BLaER1 (cell line): ENCODE measurements around the gene DHRS7B.
A peak's percentile ranks its signal among the peaks of the same experiment; 100 is the strongest.

Source experiments
- H3K27ac ChIP-seq: shearing (Covaris generic); formaldehyde crosslinking; 2 replicates; pipeline ENCODE4 v1.8.1; 2022
- H3K27me3 ChIP-seq: shearing (Covaris generic); formaldehyde crosslinking; 2 replicates; pipeline ENCODE4 v1.8.1; 2022
- H3K36me3 ChIP-seq: shearing (Covaris generic); formaldehyde crosslinking; 2 replicates; pipeline ENCODE4 v1.8.1; 2022
- H3K4me1 ChIP-seq: shearing (Covaris generic); formaldehyde crosslinking; 2 replicates; pipeline ENCODE4 v1.8.1; 2022
- H3K4me2 ChIP-seq: shearing (Covaris generic); formaldehyde crosslinking; 2 replicates; pipeline ENCODE4 v1.8.1; 2022
- H3K4me3 ChIP-seq: shearing (Covaris generic); formaldehyde crosslinking; 2 replicates; pipeline ENCODE4 v1.8.1; 2022
- H3K9ac ChIP-seq: shearing (Covaris generic); formaldehyde crosslinking; 2 replicates; pipeline ENCODE4 v1.8.1; 2022
- H3K9me3 ChIP-seq: shearing (Covaris generic); formaldehyde crosslinking; 2 replicates; pipeline ENCODE4 v1.8.1; 2022
- H4K20me1 ChIP-seq: shearing (Covaris generic); formaldehyde crosslinking; 2 replicates; pipeline ENCODE4 v1.8.1; 2022
- Cebpa-rat ChIP-seq: shearing (Covaris generic); IDR thresholded peaks from 2 replicates; pipeline ENCODE4 v1.8.1; 2022

DHRS7B gene

GRCh38 chr17:21164620-21165019, 37.9 kb downstream of the DHRS7B start:
- Histone ChIP-seq H3K9ac (no peak overlapping the region), H3K27ac (no peak overlapping the region), H4K20me1 (0 out of 2 replicates have a peak, but pooled peaks cover 5% of the 10 kb centered on the region), H3K4me2 (no peak overlapping the region), H3K4me3 (no peak overlapping the region), H3K9me3 (no peaks in the 10 kb centered on the region), H3K27me3 (no peaks in the 10 kb centered on the region), H3K36me3 (peaks cover 9% of the 10 kb centered on the region; the same call in 1 of the 2 replicates), H3K4me1 (no peaks in the 10 kb centered on the region)
- no peak for TF ChIP-seq Cebpa-rat

GRCh38 chr17:21165922-21166594, 39.3 kb downstream of the DHRS7B start:
- Histone ChIP-seq H3K4me1 (peaks cover 5% of the 10 kb centered on the region; the same call in 1 of the 2 replicates), H4K20me1 (0 out of 2 replicates have a peak, but pooled peaks cover 12% of the 10 kb centered on the region), H3K9me3 (no peaks in the 10 kb centered on the region), H3K4me3 (no peak overlapping the region), H3K36me3 (peaks cover 18% of the 10 kb centered on the region; the same call in 1 of the 2 replicates), H3K9ac (no peak overlapping the region), H3K27me3 (no peaks in the 10 kb centered on the region), H3K27ac (no peak overlapping the region), H3K4me2 (no peak overlapping the region)
- TF ChIP-seq Cebpa-rat, result no peak

- Histone ChIP-seq H4K20me1 (0 out of 2 replicates have a peak, but pooled peaks cover 12% of the 10 kb centered on the region), H3K9ac (no peak overlapping the region), H3K4me1 (peaks cover 12% of the 10 kb centered on the region; the same call in 1 of the 2 replicates), H3K4me2 (no peak overlapping the region), H3K27ac (no peak overlapping the region), H3K4me3 (no peak overlapping the region), H3K27me3 (no peaks in the 10 kb centered on the region), H3K36me3 (peaks cover 21% of the 10 kb centered on the region), H3K9me3 (no peaks in the 10 kb centered on the region)
- TF ChIP-seq Cebpa-rat, result no peak
Observed at GRCh38 chr17:21166595-21167210, 39.9 kb downstream of the DHRS7B start.

- Histone ChIP-seq H3K4me2 (no peak overlapping the region), H3K36me3 (peaks cover 26% of the 10 kb centered on the region), H3K27ac (no peak overlapping the region), H4K20me1 (0 out of 2 replicates have a peak, but pooled peaks cover 12% of the 10 kb centered on the region), H3K9ac (no peak overlapping the region), H3K9me3 (no peaks in the 10 kb centered on the region), H3K4me1 (peaks cover 12% of the 10 kb centered on the region; the same call in 1 of the 2 replicates), H3K4me3 (no peak overlapping the region), H3K27me3 (no peaks in the 10 kb centered on the region)
- no peak for TF ChIP-seq Cebpa-rat
Observed at GRCh38 chr17:21167303-21167702, 40.5 kb downstream of the DHRS7B start.

- H3K27ac ChIP-seq, result no peak overlapping the region
- no peak overlapping the region for H3K9ac ChIP-seq
- H4K20me1 ChIP-seq, result 0 out of 2 replicates have a peak, but pooled peaks cover 12% of the 10 kb centered on the region
- H3K36me3 ChIP-seq, result peaks cover 38% of the 10 kb centered on the region
- no peak for TF ChIP-seq Cebpa-rat
- no peaks in the 10 kb centered on the region for H3K27me3 ChIP-seq
- H3K4me1 ChIP-seq, result peaks cover 12% of the 10 kb centered on the region; the same call in 1 of the 2 replicates
- no peak overlapping the region for H3K4me2 ChIP-seq
- H3K4me3 ChIP-seq, result no peak overlapping the region
- no peaks in the 10 kb centered on the region for H3K9me3 ChIP-seq
Observed at GRCh38 chr17:21168555-21168865, 41.7 kb downstream of the DHRS7B start.

GRCh38 chr17:21169496-21169895, 42.7 kb downstream of the DHRS7B start:
- peaks cover 48% of the 10 kb centered on the region for H3K36me3 ChIP-seq
- H3K27me3 ChIP-seq, result no peaks in the 10 kb centered on the region
- H3K9me3 ChIP-seq, result no peaks in the 10 kb centered on the region
- H3K4me2 ChIP-seq, result no peak overlapping the region
- H4K20me1 ChIP-seq, result 0 out of 2 replicates have a peak, but pooled peaks cover 12% of the 10 kb centered on the region
- H3K4me3 ChIP-seq, result no peak overlapping the region
- TF ChIP-seq Cebpa-rat, result no peak
- peaks cover 12% of the 10 kb centered on the region; the same call in 1 of the 2 replicates for H3K4me1 ChIP-seq
- H3K9ac ChIP-seq, result no peak overlapping the region
- H3K27ac ChIP-seq, result no peak overlapping the region

- Histone ChIP-seq H3K4me3 (no peak overlapping the region), H4K20me1 (0 out of 2 replicates have a peak, but pooled peaks cover 12% of the 10 kb centered on the region), H3K9me3 (no peaks in the 10 kb centered on the region), H3K36me3 (peaks cover 60% of the 10 kb centered on the region), H3K9ac (no peak overlapping the region), H3K27me3 (no peaks in the 10 kb centered on the region), H3K4me1 (peaks cover 12% of the 10 kb centered on the region; the same call in 1 of the 2 replicates), H3K27ac (0 out of 2 replicates have a peak overlapping the region, but pooled peaks have one; percentile 1), H3K4me2 (no peak overlapping the region)
- no peak for TF ChIP-seq Cebpa-rat
Observed at GRCh38 chr17:21170809-21171208, 44.0 kb downstream of the DHRS7B start.

GRCh38 chr17:21171309-21171922, 44.7 kb downstream of the DHRS7B start:
- H4K20me1 ChIP-seq, result 0 out of 2 replicates have a peak, but pooled peaks cover 12% of the 10 kb centered on the region
- no peaks in the 10 kb centered on the region for H3K27me3 ChIP-seq
- no peak overlapping the region for H3K4me2 ChIP-seq
- H3K4me3 ChIP-seq, result no peak overlapping the region
- TF ChIP-seq Cebpa-rat, result no peak
- no peaks in the 10 kb centered on the region for H3K9me3 ChIP-seq
- 0 out of 2 replicates have a peak overlapping the region, but pooled peaks have one; percentile 1 for H3K27ac ChIP-seq
- peaks cover 12% of the 10 kb centered on the region; the same call in 1 of the 2 replicates for H3K4me1 ChIP-seq
- H3K36me3 ChIP-seq, result peaks cover 60% of the 10 kb centered on the region
- no peak overlapping the region for H3K9ac ChIP-seq

GRCh38 chr17:21171970-21172510, 45.3 kb downstream of the DHRS7B start:
- Histone ChIP-seq H3K4me1 (peaks cover 12% of the 10 kb centered on the region; the same call in 1 of the 2 replicates), H3K36me3 (peaks cover 60% of the 10 kb centered on the region), H3K4me3 (no peak overlapping the region), H3K9ac (no peak overlapping the region), H4K20me1 (0 out of 2 replicates have a peak, but pooled peaks cover 12% of the 10 kb centered on the region), H3K4me2 (no peak overlapping the region), H3K27me3 (no peaks in the 10 kb centered on the region), H3K27ac (no peak overlapping the region), H3K9me3 (no peaks in the 10 kb centered on the region)
- no peak for TF ChIP-seq Cebpa-rat
